ENCODE data around the gene PDE3A. TPM values are rescaled to one million over a fixed set of nuclear protein-coding genes. Genes with fewer than 3 reads are reported as not detected.

PDE3A gene
- total RNA-seq, 1 donor from 2014 or later: 161 TPM

DNA sequence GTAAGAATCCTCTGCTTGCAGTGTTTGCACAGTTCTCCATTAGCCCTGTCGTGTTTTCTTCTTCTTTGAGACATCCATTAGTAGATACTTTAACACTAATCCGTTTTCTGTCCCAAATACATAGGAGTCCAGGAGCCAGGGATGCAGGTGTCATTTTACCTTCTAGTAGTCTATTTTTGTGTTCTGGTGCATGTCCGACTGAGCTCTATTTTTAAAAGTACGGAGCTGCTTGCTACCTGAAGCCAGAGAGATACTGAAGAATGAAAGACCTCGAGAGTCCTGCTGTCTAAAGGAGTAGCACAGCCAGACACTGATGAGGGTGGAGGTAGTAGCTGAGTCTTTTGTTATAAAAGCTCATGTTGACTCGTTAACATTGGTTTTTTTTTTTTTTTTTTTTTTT, 31.7 kb downstream of the PDE3A start:
- intact Hi-C loops (cut with micrococcal nuclease): no loop called here
- no peak for DNase-seq
- Histone ChIP-seq H3K27ac (replicated peaks) (peak overlapping the region; percentile 83), H3K4me1 (peaks cover 77% of the 10 kb centered on the region), H3K36me3 (no peaks in the 10 kb centered on the region), H3K9me3 (replicated peaks) (no peaks in the 10 kb centered on the region), H3K4me3 (peak overlapping the region; percentile 2), H3K27me3 (ENCODE audit: low read depth) (no peaks in the 10 kb centered on the region)
- no peak for TF ChIP-seq CTCF (IDR thresholded peaks at IDR 0.05; ENCODE audit: borderline replicate concordance)

DNA sequence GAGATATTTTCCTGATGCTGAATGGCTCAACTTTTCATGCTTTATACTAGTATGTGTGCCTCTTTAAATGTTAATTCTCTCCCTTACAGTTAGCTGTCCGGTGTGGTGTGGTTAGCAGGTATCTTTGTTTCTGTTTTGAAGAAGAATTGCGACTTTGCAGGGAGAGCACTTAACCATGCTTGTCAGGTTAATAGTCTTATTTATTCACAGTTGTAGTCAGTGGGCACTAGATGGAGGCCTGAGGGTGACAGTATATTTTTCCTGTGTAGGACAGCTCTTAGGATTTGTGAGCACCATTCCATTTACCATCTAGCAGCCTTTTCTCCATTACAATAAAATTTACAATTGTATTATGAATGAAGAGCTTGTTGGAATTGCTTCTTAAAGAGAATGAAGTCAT, 34.9 kb downstream of the PDE3A start:
- Histone ChIP-seq H3K36me3 (no peaks in the 10 kb centered on the region), H3K4me1 (peaks cover 88% of the 10 kb centered on the region), H3K9me3 (replicated peaks) (no peaks in the 10 kb centered on the region), H3K4me3 (no peak overlapping the region), H3K27ac (replicated peaks) (peak overlapping the region; percentile 83), H3K27me3 (ENCODE audit: low read depth) (no peaks in the 10 kb centered on the region)
- intact Hi-C loops (cut with micrococcal nuclease): no loop called here
- DNase-seq: no peak
- no peak for TF ChIP-seq CTCF (IDR thresholded peaks at IDR 0.05; ENCODE audit: borderline replicate concordance)

DNA sequence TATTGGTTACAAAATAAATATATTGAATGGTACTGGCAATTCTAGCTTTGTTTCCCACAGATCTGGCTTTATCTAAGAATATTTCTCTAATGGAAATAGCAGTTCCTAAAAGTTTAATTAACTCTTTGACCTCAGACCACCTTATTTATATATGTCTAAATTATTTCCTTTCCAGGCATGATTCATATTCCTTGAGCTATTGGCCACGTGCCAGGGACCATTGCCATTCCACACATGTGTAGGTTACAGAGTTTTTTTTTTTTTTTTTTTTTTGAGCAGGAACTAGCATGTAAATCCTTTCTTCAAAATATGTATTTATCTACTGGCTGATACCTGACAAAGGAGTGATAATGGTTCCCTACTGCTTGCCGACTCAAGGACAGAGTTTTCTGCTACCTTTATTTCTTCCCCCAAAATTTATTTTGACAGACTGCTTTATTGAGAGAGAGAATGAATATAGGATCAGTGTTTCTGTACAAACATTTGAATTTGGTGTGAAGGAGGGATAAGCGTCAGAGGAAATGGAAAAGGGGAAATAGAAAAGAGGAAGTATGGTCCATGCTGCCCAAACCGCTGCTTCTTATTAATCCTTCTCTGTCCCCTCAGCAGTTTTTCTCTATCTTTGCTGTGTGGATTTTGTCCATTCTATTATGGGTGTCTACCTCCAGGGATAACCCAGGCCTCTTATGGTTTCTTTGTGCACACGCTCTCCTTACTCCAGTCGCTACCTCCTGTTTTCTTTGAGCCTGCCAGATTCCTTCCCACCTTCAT, 36.4 kb downstream of the PDE3A start:
- H3K4me1 ChIP-seq: peaks cover 88% of the 10 kb centered on the region
- peak overlapping the region; percentile 83 for H3K27ac ChIP-seq (replicated peaks)
- H3K27me3 ChIP-seq (ENCODE audit: low read depth): no peaks in the 10 kb centered on the region

DNA sequence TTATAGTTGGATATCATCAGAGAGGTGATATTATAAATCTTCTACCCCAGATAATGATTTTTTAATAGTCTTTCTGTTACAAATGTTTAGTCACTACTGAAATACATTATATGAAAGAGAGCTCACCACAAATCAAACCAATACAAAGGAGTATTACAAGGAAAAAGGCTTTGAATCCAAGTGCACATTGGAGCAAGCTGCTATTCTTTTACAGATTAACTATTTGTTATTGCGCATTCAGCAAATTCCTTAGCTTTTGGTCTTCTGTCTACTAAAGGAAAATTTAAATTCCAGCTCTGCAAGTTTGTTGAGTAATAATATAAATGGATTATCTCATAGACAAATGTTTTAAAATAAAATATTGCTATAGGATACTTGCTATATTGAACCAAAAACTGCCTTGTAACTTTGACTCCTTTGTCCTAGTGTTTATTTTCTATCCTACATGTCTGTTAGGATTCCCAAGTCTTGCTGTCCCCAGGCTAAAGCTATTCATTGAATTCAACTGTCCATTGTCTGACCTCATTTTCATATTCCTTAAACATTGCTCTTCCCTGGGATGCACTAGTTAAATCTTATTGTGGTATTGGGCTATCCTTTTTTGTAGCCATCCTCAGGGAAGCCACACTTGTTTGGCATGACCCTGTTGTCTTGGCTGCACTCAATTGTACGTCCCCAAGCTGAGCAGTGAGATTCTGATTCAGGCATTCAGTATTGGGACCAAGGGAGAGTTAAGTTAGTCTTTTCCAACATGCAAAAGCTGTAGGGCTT, 41.5 kb downstream of the PDE3A start:
- Histone ChIP-seq H3K4me1 (peaks cover 94% of the 10 kb centered on the region), H3K4me3 (peak overlapping the region; percentile 5), H3K36me3 (no peaks in the 10 kb centered on the region), H3K27ac (replicated peaks) (peak overlapping the region; percentile 26), H3K27me3 (ENCODE audit: low read depth) (no peaks in the 10 kb centered on the region), H3K9me3 (replicated peaks) (no peaks in the 10 kb centered on the region)
- intact Hi-C loops (cut with micrococcal nuclease): no loop called here
- no peak for TF ChIP-seq CTCF (IDR thresholded peaks at IDR 0.05; ENCODE audit: borderline replicate concordance)
- DNase-seq: no peak

More for the DNA sequence above, 36.4 kb downstream of the PDE3A start:
- no peak for TF ChIP-seq CTCF (IDR thresholded peaks at IDR 0.05; ENCODE audit: borderline replicate concordance)
- H3K36me3 ChIP-seq: no peaks in the 10 kb centered on the region
- intact Hi-C loops (cut with micrococcal nuclease): no loop called here
- no peak overlapping the region for H3K4me3 ChIP-seq
- H3K9me3 ChIP-seq (replicated peaks): no peaks in the 10 kb centered on the region
- DNase-seq: peak; percentile 15

- H3K9me3 ChIP-seq (replicated peaks): no peaks in the 10 kb centered on the region
- intact Hi-C loops (cut with micrococcal nuclease): no loop called here
- no peak for DNase-seq
- H3K27me3 ChIP-seq (ENCODE audit: low read depth): no peaks in the 10 kb centered on the region
- peak overlapping the region; percentile 26 for H3K27ac ChIP-seq (replicated peaks)
- no peaks in the 10 kb centered on the region for H3K36me3 ChIP-seq
- no peak for TF ChIP-seq CTCF (IDR thresholded peaks at IDR 0.05; ENCODE audit: borderline replicate concordance)
- H3K4me3 ChIP-seq: no peak overlapping the region
- H3K4me1 ChIP-seq: peaks cover 94% of the 10 kb centered on the region
These were observed 42.4 kb downstream of the PDE3A start for GRCh38 chr12:20410734-20411133.
